AG09309 (cell line): Measurements from ENCODE around the gene AKAP6.

ENCODE experiments used
- DNase-seq: peaks from one replicate; pipeline ENCODE4 v3.0.0-alpha.2; 2010; ENCODE audit warnings: low read depth
- H3K4me3 ChIP-seq: 2 replicates; pipeline ENCODE4 v1.5.1; 2011; ENCODE audit warnings: mild to moderate bottlenecking, low read depth, low read length, moderate library complexity; ENCODE audit not compliant: control insufficient read depth
- TF ChIP-seq, protein P1 (sequence below): IDR thresholded peaks from 2 replicates; pipeline ENCODE4 v1.5.1; 2011; ENCODE audit warnings: mild to moderate bottlenecking, low read depth, low read length, inconsistent platforms; ENCODE audit not compliant: insufficient read depth, control insufficient read depth; ENCODE audit errors: missing control alignments

Gene AKAP6

DNA sequence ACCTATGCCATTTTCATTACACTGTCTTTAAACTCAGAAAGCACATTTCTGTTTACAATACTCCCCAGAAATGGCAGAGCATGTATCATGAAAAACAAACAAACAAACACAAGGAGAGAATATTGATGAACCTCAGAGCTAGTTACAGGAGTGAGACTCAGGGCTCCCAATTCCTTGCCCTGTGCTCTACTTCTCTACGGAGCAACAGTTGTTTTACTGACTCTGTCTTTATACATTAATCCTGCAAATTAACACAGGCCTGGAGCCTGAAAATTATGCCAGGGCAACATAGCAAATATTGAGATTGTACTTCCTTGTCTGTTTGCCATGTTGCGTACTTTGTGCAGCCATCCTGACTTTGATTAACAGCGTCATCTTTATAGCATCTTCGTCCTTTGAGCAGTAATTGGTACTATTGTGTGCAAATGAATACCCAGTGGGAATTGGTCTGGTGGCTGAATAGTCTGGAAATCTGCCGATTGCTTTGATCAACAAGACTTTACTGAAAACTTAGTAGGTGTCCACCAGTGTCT lies 15.2 kb upstream of the AKAP6 start:
- TF ChIP-seq, protein P1, sequence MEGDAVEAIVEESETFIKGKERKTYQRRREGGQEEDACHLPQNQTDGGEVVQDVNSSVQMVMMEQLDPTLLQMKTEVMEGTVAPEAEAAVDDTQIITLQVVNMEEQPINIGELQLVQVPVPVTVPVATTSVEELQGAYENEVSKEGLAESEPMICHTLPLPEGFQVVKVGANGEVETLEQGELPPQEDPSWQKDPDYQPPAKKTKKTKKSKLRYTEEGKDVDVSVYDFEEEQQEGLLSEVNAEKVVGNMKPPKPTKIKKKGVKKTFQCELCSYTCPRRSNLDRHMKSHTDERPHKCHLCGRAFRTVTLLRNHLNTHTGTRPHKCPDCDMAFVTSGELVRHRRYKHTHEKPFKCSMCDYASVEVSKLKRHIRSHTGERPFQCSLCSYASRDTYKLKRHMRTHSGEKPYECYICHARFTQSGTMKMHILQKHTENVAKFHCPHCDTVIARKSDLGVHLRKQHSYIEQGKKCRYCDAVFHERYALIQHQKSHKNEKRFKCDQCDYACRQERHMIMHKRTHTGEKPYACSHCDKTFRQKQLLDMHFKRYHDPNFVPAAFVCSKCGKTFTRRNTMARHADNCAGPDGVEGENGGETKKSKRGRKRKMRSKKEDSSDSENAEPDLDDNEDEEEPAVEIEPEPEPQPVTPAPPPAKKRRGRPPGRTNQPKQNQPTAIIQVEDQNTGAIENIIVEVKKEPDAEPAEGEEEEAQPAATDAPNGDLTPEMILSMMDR = no peak
- no peak overlapping the region for H3K4me3 ChIP-seq
- no peak for DNase-seq

DNA sequence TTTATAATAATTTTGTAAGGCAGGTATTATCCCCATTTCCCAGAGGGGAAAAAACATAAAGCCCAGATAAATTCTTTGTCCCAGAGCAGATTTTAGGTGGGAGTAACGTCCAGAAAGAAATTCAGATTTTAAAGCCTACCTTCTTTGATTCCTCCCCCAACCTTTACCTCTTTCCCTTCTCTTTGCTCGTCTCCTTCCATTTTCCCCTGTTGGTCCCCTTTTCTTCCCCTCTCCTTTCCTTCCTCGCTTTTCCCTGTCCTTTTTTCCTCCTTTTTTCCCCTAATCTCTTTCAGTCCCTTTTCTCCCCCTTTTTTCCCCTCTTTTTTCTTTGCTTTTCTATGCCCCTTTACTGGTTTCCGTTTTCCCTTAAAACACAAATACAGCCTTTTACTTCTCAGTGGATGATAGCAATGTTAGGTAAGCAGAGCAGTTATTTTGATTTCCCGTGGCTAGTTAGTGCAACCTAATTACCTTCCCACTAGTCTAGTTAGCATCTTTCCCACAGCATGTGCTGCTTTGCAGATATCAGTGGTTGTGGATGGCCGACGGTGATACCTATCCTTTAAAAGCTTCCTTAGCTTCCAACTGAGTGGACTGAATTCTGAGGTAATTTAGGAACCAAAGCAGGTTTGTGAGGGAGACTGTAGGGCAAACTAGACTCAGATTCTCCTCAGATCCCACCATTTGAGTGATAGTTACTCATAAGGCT lies 10.9 kb upstream of the AKAP6 start:
- H3K4me3 ChIP-seq = no peak overlapping the region
- no peak for DNase-seq
- TF ChIP-seq, protein P1 = no peak

DNA sequence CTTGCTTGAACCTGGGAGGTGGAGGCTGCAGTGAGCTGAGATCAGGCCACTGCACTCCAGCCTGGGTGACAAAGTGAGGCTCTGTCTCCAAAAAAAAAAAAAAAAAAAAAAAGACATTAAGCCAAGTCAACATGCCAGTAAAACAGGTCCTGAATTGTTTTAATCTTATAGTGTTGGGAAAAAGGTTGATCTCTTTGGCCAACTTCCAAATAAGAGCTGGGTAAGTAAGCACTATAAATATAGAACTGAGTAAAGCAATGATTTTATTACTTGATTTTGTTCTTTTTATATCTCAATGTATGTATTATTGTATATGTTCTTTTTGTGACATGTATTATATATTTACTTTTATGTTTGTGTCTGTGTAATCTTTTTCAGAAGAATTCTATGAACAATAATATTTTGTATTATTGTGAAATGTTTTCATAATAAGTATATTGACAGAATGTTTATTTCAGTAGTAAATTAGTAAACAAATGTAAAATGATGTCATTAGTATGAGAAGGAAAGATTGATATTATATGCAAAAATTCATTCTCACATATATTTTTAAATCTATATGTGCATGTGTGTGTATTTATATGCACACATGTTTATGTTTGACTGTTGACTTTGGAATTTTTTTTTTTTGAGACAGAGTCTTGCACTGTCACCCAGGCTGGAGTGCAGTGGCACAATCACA lies 9.6 kb upstream of the AKAP6 start:
- DNase-seq = no peak
- TF ChIP-seq, protein P1 = no peak
- H3K4me3 ChIP-seq = no peak overlapping the region

DNA sequence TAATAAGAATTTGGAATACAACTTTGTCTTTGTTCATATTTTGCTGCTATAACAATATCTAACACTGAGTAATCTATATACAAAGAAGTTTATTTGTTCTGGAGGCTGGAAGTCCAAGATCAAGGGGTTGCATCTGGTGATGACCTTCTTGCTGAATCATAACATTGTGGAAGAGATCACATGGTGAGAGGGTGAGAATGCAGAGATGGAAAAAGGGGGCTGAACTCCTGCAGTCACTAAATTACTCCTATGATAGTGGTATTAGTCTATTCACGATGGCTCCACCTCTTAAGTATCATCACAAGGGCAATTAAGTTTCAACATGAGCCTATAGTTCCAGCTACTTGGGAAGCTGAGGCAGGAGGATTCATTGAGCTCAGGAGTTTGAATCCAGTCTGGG lies 4.5 kb upstream of the AKAP6 start:
- TF ChIP-seq, protein P1 = no peak
- DNase-seq = no peak
- H3K4me3 ChIP-seq = no peak overlapping the region

DNA sequence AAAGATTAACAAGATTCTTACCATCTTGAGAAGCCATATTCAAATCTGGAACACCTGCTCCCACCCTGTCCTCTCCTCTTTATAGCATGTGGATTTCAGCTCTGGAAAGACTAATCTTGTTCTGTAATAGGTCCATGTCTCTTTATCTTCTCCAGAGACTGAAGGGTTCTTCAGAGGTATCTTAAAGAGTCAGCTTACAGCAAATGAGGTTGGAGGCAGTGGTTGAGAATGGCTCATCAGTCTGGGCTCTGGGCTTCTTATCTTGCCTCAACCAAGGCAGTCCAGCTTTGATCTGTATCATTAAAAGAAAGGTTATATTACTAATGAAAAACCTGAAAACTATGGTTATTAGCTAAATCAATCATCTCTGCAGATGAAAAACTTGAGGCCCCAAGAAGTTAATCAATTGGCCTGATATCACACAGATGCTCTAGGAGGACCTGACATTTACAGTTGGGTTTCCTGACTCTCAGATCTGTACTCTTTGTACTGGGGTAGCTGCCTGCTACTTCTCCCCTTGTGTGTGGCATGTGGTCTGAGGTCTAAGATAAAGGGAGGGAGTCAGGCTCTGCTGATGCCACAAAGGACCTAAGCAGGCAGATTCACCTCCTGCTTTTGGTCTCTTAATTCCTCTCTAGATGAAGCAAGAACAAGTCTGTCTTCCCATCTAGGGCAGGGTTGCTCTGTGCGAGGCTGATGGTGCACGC lies 1.7 kb upstream of the AKAP6 start:
- H3K4me3 ChIP-seq = no peak overlapping the region
- no peak for DNase-seq
- TF ChIP-seq, protein P1 = no peak

DNA sequence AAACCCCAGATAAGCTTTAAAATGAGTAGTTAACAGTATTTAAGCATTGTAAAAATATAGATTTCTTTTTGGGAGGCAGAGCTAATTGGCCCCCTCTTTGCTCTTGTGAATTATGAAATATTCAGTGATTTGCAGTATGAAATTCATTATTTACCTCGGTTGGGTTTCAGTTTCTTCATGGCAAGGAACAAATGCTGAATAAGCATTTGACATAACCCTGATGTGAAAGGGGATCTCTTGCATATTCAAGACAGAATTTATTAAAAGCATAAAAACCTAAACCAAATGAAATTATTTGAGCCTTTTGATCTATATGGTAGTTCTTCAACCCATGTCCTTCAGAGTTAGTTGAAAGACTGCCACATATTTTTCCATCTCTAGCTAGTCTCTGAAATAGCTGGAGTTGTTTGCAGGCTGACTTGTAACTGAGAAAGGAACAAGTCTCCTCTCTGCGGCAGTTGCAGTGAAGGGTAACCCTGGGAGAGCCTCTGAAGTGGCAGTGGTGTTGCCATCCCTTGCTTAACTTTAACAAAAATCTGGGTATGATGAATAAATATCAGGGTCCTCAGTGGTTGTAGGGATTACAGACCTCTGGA lies 690 bp downstream of the AKAP6 start:
- no peak for DNase-seq
- TF ChIP-seq, protein P1 = no peak
- H3K4me3 ChIP-seq = no peak overlapping the region
